Measurements from ENCODE around the gene CGA. TPM values are rescaled to one million over a fixed set of nuclear protein-coding genes. Genes with fewer than 3 reads are reported as not detected.

Gene CGA
- total and polyA plus RNA-seq, 7 donors = not detected

DNA sequence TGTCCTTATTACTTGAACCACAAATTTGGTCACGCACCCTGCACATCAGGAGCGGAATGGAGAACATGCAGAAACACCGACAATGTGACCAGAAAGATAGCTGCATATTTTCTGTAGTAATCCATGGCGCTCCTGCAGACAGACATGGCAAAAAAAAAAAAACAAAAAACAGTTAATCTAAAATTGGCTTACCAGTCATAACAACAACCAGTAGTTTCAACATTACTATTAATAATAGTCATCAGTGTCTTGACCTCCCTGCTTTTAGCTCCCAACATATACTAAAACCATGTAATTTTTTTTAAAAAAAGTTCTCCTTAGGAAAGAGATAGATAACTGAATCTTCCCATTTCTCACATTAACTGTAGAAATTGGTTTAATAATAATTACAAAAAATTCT lies 6.8 kb downstream of the CGA start:
- WGBS, 2 donors = 86 to 94% methylated on average over 4 of the region's 4 CpGs
- H3K27ac ChIP-seq = no peak overlapping the region
- H3K36me3 ChIP-seq = no peaks in the 10 kb centered on the region
- no peak overlapping the region for H3K4me3 ChIP-seq
- no peaks in the 10 kb centered on the region for H3K27me3 ChIP-seq
- H3K4me1 ChIP-seq = no peaks in the 10 kb centered on the region
- no peaks in the 10 kb centered on the region for H3K9me3 ChIP-seq
- intact Hi-C loops (cut with DNase I) = no loop called here
- TF ChIP-seq EP300 (IDR thresholded peaks at IDR 0.05) (no peak), POLR2AphosphoS5 (IDR thresholded peaks at IDR 0.05) (no peak), POLR2A (IDR thresholded peaks at IDR 0.05) (no peak)
- TF ChIP-seq, protein P1, sequence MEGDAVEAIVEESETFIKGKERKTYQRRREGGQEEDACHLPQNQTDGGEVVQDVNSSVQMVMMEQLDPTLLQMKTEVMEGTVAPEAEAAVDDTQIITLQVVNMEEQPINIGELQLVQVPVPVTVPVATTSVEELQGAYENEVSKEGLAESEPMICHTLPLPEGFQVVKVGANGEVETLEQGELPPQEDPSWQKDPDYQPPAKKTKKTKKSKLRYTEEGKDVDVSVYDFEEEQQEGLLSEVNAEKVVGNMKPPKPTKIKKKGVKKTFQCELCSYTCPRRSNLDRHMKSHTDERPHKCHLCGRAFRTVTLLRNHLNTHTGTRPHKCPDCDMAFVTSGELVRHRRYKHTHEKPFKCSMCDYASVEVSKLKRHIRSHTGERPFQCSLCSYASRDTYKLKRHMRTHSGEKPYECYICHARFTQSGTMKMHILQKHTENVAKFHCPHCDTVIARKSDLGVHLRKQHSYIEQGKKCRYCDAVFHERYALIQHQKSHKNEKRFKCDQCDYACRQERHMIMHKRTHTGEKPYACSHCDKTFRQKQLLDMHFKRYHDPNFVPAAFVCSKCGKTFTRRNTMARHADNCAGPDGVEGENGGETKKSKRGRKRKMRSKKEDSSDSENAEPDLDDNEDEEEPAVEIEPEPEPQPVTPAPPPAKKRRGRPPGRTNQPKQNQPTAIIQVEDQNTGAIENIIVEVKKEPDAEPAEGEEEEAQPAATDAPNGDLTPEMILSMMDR (IDR thresholded peaks at IDR 0.05) = no peak
- no peak for DNase-seq

DNA sequence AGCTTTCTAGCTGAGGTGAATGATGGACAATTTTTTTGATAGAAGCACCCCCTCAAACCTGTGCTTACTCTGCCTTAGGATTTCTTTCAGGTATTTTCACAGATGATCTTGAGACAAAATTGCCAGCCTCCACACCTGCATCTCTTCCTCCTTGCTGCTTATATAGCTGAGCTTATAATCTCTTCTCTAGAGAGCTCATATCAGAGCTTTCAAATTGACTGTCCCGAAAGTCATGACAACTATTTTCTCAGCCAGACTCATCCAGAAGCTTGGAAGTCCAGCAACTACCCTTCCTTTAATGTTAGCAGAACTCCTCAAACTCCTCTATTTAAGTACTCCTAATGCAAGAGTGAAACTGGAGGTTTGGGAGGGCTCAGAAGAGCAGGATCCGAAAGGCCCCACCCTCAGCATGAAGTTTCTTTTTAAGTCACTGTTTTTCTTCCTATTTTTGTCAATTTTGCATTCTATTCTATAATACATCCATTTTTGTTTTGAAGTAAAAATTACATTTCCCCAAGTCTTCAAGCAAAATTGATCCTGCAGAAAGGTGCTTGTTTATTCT lies 12.7 kb downstream of the CGA start:
- H3K27me3 ChIP-seq = no peaks in the 10 kb centered on the region
- H3K4me1 ChIP-seq = no peaks in the 10 kb centered on the region
- TF ChIP-seq POLR2A (IDR thresholded peaks at IDR 0.05) (no peak), POLR2AphosphoS5 (IDR thresholded peaks at IDR 0.05) (no peak), EP300 (IDR thresholded peaks at IDR 0.05) (no peak)
- TF ChIP-seq, protein P1 (IDR thresholded peaks at IDR 0.05) = no peak
- intact Hi-C loops (cut with DNase I) = no loop called here
- no peak for DNase-seq
- 86% methylated on average over 2 of the region's 2 CpGs for WGBS, 2 donors
- H3K27ac ChIP-seq = no peak overlapping the region
- H3K4me3 ChIP-seq = no peak overlapping the region
- H3K36me3 ChIP-seq = no peaks in the 10 kb centered on the region
- H3K9me3 ChIP-seq = no peaks in the 10 kb centered on the region

DNA sequence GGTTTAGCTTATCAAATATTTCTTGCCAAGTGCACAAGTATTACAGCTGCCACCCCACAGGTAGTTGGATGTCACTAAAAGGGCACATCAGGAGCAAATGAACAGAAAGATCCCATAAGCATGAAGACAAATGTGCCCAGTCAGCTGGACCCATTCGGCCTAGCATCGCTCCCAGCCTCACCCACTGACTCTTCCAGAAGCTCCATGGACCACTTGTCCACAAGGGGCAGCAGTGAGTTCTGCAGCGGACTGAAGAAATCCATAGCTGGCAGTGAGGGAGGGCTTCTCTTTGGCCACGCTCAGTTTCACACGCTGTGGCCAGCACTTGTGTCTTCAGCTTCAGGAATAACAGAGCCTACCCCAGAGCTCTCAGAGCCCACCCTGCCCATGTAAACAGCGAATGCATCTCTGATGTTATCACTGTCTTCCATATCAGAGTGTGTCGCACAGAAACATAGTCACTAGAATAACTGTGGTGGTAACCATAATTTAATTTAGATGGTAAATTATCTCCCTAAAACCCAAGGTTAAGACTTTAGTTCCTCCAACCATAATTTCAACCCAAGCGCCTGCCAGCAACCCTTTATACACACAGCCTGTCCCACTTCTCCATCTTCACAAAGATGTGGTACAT lies 15.8 kb downstream of the CGA start:
- Histone ChIP-seq H3K4me1 (no peaks in the 10 kb centered on the region), H3K27ac (no peak overlapping the region), H3K36me3 (no peaks in the 10 kb centered on the region), H3K4me3 (no peak overlapping the region), H3K27me3 (no peaks in the 10 kb centered on the region), H3K9me3 (no peaks in the 10 kb centered on the region)
- no peak for TF ChIP-seq EP300 (IDR thresholded peaks at IDR 0.05)
- TF ChIP-seq, protein P1 (IDR thresholded peaks at IDR 0.05) = peak in 3 of 4 experiments; percentile 33 to 67 (median 42)
- DNase-seq = peak; percentile 65
- 46 to 47% methylated on average over 8 of the region's 8 CpGs for WGBS, 2 donors
- intact Hi-C loops (cut with DNase I) = no loop called here

DNA sequence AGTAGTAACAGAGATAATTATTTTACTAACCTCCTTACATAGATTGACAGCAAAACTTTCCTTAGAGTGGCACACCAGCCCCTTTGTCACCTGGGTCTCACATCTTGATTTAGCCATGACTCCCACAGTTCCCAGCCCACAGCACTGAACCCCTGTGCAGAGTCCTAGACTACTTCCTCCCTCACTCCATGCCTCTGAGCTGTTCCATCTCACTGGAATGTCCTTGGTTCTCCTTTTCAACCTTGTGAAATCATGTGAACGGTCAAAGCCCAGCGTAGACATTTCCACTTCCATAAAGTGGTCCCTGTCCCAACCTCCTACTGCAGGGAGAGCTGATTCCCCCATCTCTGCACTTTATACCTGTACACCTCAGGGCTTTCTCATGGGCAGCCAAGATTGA lies 19.7 kb downstream of the CGA start:
- H3K36me3 ChIP-seq = no peaks in the 10 kb centered on the region
- DNase-seq = no peak
- no peaks in the 10 kb centered on the region for H3K27me3 ChIP-seq
- TF ChIP-seq, protein P1 (IDR thresholded peaks at IDR 0.05) = no peak
- TF ChIP-seq EP300 (IDR thresholded peaks at IDR 0.05) (no peak), POLR2AphosphoS5 (IDR thresholded peaks at IDR 0.05) (no peak), POLR2A (IDR thresholded peaks at IDR 0.05) (no peak)
- H3K4me3 ChIP-seq = no peak overlapping the region
- H3K9me3 ChIP-seq = no peaks in the 10 kb centered on the region
- intact Hi-C loops (cut with DNase I) = no loop called here
- 84 to 98% methylated on average over 2 of the region's 2 CpGs for WGBS, 2 donors
- no peak overlapping the region for H3K27ac ChIP-seq
- no peaks in the 10 kb centered on the region for H3K4me1 ChIP-seq
